Measurements from ENCODE around the gene ZNF714. TPM values are rescaled to one million over a fixed set of nuclear protein-coding genes. Genes with fewer than 3 reads are reported as not detected.

The ZNF714 gene
- total RNA-seq, 1 donor from 2014 or later = 40.6 TPM

DNA sequence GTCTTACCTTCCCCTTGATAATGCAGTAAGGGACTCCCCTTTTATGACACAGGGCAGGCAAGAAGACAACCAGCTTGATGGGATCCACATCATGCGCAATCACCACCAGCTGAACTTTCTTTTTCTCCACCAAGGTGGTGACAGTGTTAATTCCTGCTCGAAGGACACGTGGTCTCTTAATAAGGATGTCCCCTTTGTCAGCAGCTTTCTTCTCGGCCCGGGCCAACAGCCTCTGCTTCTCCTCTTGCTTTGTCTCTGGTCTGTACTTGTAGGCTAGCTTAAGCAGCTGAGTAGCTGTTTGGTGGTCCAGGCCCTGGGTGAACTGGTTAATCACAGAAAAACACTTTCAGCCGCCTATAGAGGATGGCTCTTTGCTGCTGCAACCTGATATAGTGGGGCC lies 67.9 kb downstream of the ZNF714 start:
- Mint-ChIP-seq H3K27ac (no peak overlapping the region), H3K36me3 (peaks cover 77% of the 10 kb centered on the region), H3K9me3 (peaks cover 6% of the 10 kb centered on the region), H3K27me3 (no peaks in the 10 kb centered on the region), H3K4me1 (ENCODE audit: unreplicated experiment) (no peaks in the 10 kb centered on the region), H3K4me3 (no peak overlapping the region)
- DNase-seq (ENCODE audit: extremely low spot score, unreplicated experiment) = no peak
- TF ChIP-seq, protein P1, sequence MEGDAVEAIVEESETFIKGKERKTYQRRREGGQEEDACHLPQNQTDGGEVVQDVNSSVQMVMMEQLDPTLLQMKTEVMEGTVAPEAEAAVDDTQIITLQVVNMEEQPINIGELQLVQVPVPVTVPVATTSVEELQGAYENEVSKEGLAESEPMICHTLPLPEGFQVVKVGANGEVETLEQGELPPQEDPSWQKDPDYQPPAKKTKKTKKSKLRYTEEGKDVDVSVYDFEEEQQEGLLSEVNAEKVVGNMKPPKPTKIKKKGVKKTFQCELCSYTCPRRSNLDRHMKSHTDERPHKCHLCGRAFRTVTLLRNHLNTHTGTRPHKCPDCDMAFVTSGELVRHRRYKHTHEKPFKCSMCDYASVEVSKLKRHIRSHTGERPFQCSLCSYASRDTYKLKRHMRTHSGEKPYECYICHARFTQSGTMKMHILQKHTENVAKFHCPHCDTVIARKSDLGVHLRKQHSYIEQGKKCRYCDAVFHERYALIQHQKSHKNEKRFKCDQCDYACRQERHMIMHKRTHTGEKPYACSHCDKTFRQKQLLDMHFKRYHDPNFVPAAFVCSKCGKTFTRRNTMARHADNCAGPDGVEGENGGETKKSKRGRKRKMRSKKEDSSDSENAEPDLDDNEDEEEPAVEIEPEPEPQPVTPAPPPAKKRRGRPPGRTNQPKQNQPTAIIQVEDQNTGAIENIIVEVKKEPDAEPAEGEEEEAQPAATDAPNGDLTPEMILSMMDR (conservative IDR thresholded peaks at IDR 0.05) = no peak

DNA sequence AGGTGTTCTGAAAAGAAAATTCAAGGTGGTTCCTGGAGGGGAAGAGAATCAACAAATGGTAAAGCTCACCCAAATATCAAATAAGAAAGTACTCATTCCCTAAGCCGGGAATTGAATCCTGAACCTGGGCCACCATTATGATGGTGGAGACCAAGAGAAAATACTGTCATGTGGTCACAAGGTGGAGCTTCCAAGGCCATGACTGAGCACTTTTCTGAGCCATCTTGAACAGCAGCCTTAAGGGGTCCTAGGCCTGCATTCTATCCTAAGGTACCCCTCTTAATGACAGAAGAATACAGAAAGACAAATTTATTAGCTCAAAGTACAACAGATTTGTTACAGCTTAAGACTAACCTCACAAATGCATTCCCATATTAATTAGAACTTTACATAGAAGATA lies 69.5 kb downstream of the ZNF714 start:
- TF ChIP-seq, protein P1 (conservative IDR thresholded peaks at IDR 0.05) = no peak
- H3K27me3 Mint-ChIP-seq = no peaks in the 10 kb centered on the region
- peaks cover 14% of the 10 kb centered on the region for H3K9me3 Mint-ChIP-seq
- DNase-seq (ENCODE audit: extremely low spot score, unreplicated experiment) = no peak
- H3K27ac Mint-ChIP-seq = no peak overlapping the region
- no peaks in the 10 kb centered on the region for H3K4me1 Mint-ChIP-seq (ENCODE audit: unreplicated experiment)
- H3K4me3 Mint-ChIP-seq = no peak overlapping the region
- peaks cover 78% of the 10 kb centered on the region for H3K36me3 Mint-ChIP-seq

DNA sequence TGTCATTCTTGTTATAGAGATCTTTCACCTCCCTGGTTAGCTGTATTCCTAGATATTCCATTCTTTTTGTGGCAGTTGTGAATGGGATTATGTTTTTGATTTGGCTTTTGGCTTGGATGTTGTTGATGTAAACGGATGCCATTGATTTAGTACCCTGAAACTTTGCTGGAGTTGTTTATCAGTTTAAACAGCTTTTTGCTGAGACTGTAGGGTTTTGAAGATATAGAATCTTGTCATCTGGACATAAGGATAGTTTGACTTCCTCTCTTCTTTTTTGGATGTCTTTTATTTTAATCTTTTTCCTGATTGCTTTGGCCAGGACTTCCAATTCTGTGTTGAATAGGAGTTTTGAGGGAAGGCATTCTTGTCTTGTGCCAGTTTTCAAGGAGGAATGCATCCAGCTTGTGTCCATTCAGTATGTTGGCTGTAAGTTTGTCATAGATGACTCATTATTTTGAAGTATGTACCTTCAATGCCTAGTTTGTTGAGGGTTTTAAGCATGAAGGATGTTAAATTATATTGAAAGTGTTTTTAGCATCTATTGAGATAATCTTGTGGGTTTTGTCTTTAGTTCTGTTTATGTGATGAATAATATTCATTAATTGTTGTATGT lies 76.6 kb downstream of the ZNF714 start:
- DNase-seq (ENCODE audit: extremely low spot score, unreplicated experiment) = no peak
- peaks cover 51% of the 10 kb centered on the region for H3K36me3 Mint-ChIP-seq
- TF ChIP-seq, protein P1 (conservative IDR thresholded peaks at IDR 0.05) = no peak
- H3K27ac Mint-ChIP-seq = no peak overlapping the region
- no peak overlapping the region for H3K4me3 Mint-ChIP-seq
- peaks cover 10% of the 10 kb centered on the region for H3K9me3 Mint-ChIP-seq
- H3K27me3 Mint-ChIP-seq = no peaks in the 10 kb centered on the region
- no peaks in the 10 kb centered on the region for H3K4me1 Mint-ChIP-seq (ENCODE audit: unreplicated experiment)

DNA sequence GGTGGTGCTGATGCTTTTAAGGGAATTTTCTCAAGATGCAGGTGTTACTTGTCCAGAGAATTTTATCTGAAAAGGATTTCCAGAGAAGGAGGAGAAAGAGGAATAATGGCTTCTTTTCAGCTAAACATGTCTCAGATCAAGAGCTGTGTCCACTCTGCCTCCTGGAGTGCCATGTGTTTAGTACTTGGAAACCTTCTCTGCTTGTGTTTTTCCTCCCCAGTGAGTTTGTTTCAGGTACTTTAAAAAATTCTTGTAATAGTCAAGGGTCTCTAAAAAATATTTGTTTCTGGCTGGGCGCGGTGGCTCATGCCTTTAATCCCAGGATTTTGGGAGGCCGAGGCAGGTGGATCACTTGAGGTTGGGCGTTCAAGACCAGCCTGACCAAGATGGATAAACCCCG lies 82.5 kb downstream of the ZNF714 start:
- Mint-ChIP-seq H3K36me3 (peaks cover 34% of the 10 kb centered on the region), H3K4me3 (no peak overlapping the region), H3K27me3 (no peaks in the 10 kb centered on the region), H3K4me1 (ENCODE audit: unreplicated experiment) (no peaks in the 10 kb centered on the region), H3K27ac (no peak overlapping the region), H3K9me3 (no peaks in the 10 kb centered on the region)
- TF ChIP-seq, protein P1 (conservative IDR thresholded peaks at IDR 0.05) = no peak
- no peak for DNase-seq (ENCODE audit: extremely low spot score, unreplicated experiment)

DNA sequence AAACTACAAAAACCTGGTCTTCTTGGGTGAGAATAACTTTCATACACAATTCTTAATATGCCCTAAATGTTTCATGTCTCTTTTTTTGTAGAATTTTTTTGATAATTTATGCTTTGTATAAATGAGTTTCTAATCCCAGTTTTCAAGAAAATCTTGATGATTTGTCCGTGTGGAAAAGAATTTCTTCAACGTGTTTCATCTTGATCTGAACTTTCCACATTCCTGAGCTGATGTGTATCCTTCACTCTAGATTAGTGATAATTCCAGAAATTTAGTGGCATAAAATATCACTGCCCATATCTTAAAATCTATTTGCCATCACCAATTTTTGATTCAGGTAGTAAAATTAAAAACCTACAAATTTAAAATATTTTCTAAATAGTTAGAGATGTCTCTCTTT lies 84.4 kb downstream of the ZNF714 start:
- Mint-ChIP-seq H3K4me1 (ENCODE audit: unreplicated experiment) (no peaks in the 10 kb centered on the region), H3K9me3 (no peaks in the 10 kb centered on the region), H3K4me3 (no peak overlapping the region), H3K27ac (no peak overlapping the region), H3K36me3 (peaks cover 32% of the 10 kb centered on the region), H3K27me3 (no peaks in the 10 kb centered on the region)
- no peak for DNase-seq (ENCODE audit: extremely low spot score, unreplicated experiment)
- TF ChIP-seq, protein P1 (conservative IDR thresholded peaks at IDR 0.05) = no peak

Other genes starting within 250 kb of the ZNF714 start
- gene ZNF85, start 159.0 kb upstream of the ZNF714 start, total RNA-seq (ENCODE audit: low replicate concordance) = 12.3 and 21.7 TPM in 2 replicates
- 13.4 and 17.3 TPM in 2 replicates for gene ZNF430, start 61.5 kb upstream of the ZNF714 start, total RNA-seq (ENCODE audit: low replicate concordance)
- 38.0 and 40.6 TPM in 2 replicates for gene ZNF431, start 59.8 kb downstream of the ZNF714 start, total RNA-seq (ENCODE audit: low replicate concordance)
- 14.8 and 17.0 TPM in 2 replicates for gene ZNF708, start 247.2 kb downstream of the ZNF714 start, total RNA-seq (ENCODE audit: low replicate concordance)

Data from type B pancreatic cell (in vitro differentiated cells).